NCI-H510A treated with DMSO at 0.1 percent for 48 hours (cell line): ENCODE measurements around the gene CDS1.
"Not testable (repeated sequence)": the region's sequence is repeated elsewhere in the genome, so short reads cannot be mapped to it uniquely, and the experiment has no call there.

Experiments used
- DNase-seq: peaks from one replicate; lab custom pipeline; 2025; lab: John Stamatoyannopoulos, UW

Gene CDS1

GRCh38 chr4:84582988-84583875 is at the start of gene CDS1:
Gene CDS1 (plus strand): TSS chr4:84583127. CDS start chr4:84583402, 275 bp downstream.
- DNase-seq, result peak; percentile 64

GRCh38 chr4:84535901-84536300 is 47.0 kb upstream of the CDS1 start:
- DNase-seq, result no peak

- no peak for DNase-seq
These were observed 37.8 kb upstream of the CDS1 start for GRCh38 chr4:84545093-84545492.

GRCh38 chr4:84547211-84547610 is 35.7 kb upstream of the CDS1 start:
- no peak for DNase-seq

- DNase-seq, result not testable (repeated sequence)
These were observed 33.7 kb upstream of the CDS1 start for GRCh38 chr4:84549191-84549590.

- no peak for DNase-seq
These were observed 20.8 kb upstream of the CDS1 start for GRCh38 chr4:84562156-84562555.

- no peak for DNase-seq
These were observed 19.9 kb upstream of the CDS1 start for GRCh38 chr4:84563002-84563401.

- DNase-seq, result no peak
These were observed 17.0 kb upstream of the CDS1 start for GRCh38 chr4:84565951-84566350.

- no peak for DNase-seq
These were observed 14.4 kb upstream of the CDS1 start for GRCh38 chr4:84568496-84568895.

GRCh38 chr4:84569009-84569408 is 13.9 kb upstream of the CDS1 start:
- DNase-seq, result no peak

GRCh38 chr4:84573385-84574068 is 9.4 kb upstream of the CDS1 start:
- no peak for DNase-seq

GRCh38 chr4:84574069-84574720 is 8.7 kb upstream of the CDS1 start:
- DNase-seq, result no peak

- DNase-seq, result peak; percentile 28
These were observed 4.2 kb upstream of the CDS1 start for GRCh38 chr4:84578540-84579402.

- DNase-seq, result no peak
These were observed 3.5 kb upstream of the CDS1 start for GRCh38 chr4:84579403-84579776.

- peak; percentile 90 for DNase-seq
These were observed 482 bp upstream of the CDS1 start for GRCh38 chr4:84582302-84582987.

GRCh38 chr4:84583876-84584380 is 1.0 kb downstream of the CDS1 start:
- no peak for DNase-seq

GRCh38 chr4:84585251-84585650 is 2.3 kb downstream of the CDS1 start:
- DNase-seq, result no peak

GRCh38 chr4:84594724-84595123 is 11.8 kb downstream of the CDS1 start:
- DNase-seq, result no peak

GRCh38 chr4:84596826-84597225 is 13.9 kb downstream of the CDS1 start:
- DNase-seq, result peak; percentile 71

GRCh38 chr4:84597450-84597849 is 14.5 kb downstream of the CDS1 start:
- DNase-seq, result no peak

- no peak for DNase-seq
These were observed 23.7 kb downstream of the CDS1 start for GRCh38 chr4:84606645-84607044.
